GM12878 (cell line): ENCODE data around the gene MAGEA2B.

ENCODE experiments used
- FOS ChIP-seq: IDR thresholded peaks from 3 replicates; pipeline ENCODE4 v1.6.1; 2011; ENCODE audit warnings: borderline replicate concordance; ENCODE audit not compliant: insufficient read length; ENCODE audit errors: extremely low read depth
- TF ChIP-seq, protein P1 (sequence below): IDR thresholded peaks from 2 replicates; pipeline ENCODE4 v1.6.1; 2011; ENCODE audit warnings: low read depth, low read length, improper control_type of control experiment, borderline replicate concordance
- TF ChIP-seq, protein P2 (sequence below), 3 experiments: IDR thresholded peaks in 2 of 3; conservative IDR thresholded peaks in 1 of 3; 2 replicates each; pipeline ENCODE4 v1.5.1; 2011; ENCODE audit warnings: low read depth in 3 of 3, low read length in 3 of 3, mild to moderate bottlenecking in 3 of 3, control low read depth in 2 of 3, moderate library complexity in 2 of 3, inconsistent platforms in 1 of 3, mixed read lengths in 1 of 3; ENCODE audit not compliant: control insufficient read depth in 2 of 3, insufficient read depth in 1 of 3; ENCODE audit errors: extremely low read depth in 1 of 3

DNA sequence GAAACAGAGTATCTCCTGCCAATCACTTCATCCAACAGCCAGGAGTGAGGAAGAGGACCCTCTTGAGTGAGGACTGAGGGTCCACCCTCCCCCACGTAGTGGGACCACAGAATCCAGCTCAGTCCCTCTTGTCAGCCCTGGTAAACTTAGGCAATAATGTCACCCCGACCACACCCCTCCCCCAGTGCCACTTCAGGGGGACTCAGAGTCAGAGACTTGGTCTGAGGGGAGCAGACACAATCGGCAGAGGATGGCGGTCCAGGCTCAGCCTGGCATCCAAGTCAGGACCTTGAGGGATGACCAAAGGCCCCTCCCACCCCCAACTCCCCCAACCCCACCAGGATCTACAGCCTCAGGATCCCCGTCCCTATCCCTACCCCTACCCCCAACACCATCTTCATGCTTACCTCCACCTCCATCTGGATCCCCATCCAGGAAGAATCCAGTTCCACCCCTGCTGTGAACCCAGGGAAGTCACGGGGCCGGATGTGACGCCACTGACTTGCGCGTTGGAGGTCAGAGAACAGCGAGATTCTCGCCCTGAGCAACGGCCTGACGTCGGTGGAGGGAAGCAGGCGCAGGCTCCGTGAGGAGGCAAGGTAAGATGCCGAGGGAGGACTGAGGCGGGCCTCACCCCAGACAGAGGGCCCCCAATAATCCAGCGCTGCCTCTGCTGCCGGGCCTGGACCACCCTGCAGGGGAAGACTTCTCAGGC lies 19.0 kb downstream of the MAGEA2B start, which contains the start of the genes CSAG1 and MAGEA12:
- TF ChIP-seq, protein P1, sequence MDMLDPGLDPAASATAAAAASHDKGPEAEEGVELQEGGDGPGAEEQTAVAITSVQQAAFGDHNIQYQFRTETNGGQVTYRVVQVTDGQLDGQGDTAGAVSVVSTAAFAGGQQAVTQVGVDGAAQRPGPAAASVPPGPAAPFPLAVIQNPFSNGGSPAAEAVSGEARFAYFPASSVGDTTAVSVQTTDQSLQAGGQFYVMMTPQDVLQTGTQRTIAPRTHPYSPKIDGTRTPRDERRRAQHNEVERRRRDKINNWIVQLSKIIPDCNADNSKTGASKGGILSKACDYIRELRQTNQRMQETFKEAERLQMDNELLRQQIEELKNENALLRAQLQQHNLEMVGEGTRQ, result no peak
- TF ChIP-seq FOS, result no peak
- TF ChIP-seq, protein P2, sequence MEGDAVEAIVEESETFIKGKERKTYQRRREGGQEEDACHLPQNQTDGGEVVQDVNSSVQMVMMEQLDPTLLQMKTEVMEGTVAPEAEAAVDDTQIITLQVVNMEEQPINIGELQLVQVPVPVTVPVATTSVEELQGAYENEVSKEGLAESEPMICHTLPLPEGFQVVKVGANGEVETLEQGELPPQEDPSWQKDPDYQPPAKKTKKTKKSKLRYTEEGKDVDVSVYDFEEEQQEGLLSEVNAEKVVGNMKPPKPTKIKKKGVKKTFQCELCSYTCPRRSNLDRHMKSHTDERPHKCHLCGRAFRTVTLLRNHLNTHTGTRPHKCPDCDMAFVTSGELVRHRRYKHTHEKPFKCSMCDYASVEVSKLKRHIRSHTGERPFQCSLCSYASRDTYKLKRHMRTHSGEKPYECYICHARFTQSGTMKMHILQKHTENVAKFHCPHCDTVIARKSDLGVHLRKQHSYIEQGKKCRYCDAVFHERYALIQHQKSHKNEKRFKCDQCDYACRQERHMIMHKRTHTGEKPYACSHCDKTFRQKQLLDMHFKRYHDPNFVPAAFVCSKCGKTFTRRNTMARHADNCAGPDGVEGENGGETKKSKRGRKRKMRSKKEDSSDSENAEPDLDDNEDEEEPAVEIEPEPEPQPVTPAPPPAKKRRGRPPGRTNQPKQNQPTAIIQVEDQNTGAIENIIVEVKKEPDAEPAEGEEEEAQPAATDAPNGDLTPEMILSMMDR (IDR thresholded peaks at IDR 0.05 in 2 of 3, conservative IDR thresholded peaks at IDR 0.05 in 1 of 3; ENCODE audit: control insufficient read depth in 2 of 3, extremely low read depth in 1 of 3, insufficient read depth in 1 of 3, low read depth in 3 of 3, low read length in 3 of 3), result no peak
